GOT3 (cell line): ENCODE results near the gene LRRC4B.

Experiments
- DNase-seq: peaks from one replicate; lab custom pipeline; 2025; ENCODE audit warnings: mixed read lengths; lab: John Stamatoyannopoulos, UW

LRRC4B gene

GRCh38 chr19:50573741-50574461 is 5.7 kb upstream of the LRRC4B start:
- no peak for DNase-seq

- DNase-seq, result no peak
Measured at GRCh38 chr19:50570997-50571396, 2.8 kb upstream of the LRRC4B start.

- no peak for DNase-seq
Measured at GRCh38 chr19:50569938-50570540, 1.8 kb upstream of the LRRC4B start.

GRCh38 chr19:50568728-50569698 is 778 bp upstream of the LRRC4B start:
- no peak for DNase-seq

- DNase-seq, result no peak
Measured at GRCh38 chr19:50567052-50567841, 988 bp downstream of the LRRC4B start.

- no peak for DNase-seq
Measured at GRCh38 chr19:50565984-50566903, 2.0 kb downstream of the LRRC4B start.

GRCh38 chr19:50564229-50565105 is 3.8 kb downstream of the LRRC4B start:
- no peak for DNase-seq

GRCh38 chr19:50563597-50563996 is 4.6 kb downstream of the LRRC4B start:
- DNase-seq, result no peak

GRCh38 chr19:50562996-50563395 is 5.2 kb downstream of the LRRC4B start:
- no peak for DNase-seq

- DNase-seq, result no peak
Measured at GRCh38 chr19:50562329-50562728, 5.9 kb downstream of the LRRC4B start.

- no peak for DNase-seq
Measured at GRCh38 chr19:50559636-50560035, 8.6 kb downstream of the LRRC4B start.

GRCh38 chr19:50558449-50558848 is 9.8 kb downstream of the LRRC4B start:
- DNase-seq, result no peak

GRCh38 chr19:50558039-50558438 is 10.2 kb downstream of the LRRC4B start:
- DNase-seq, result no peak

- no peak for DNase-seq
Measured at GRCh38 chr19:50557009-50557613, 11.1 kb downstream of the LRRC4B start.

- DNase-seq, result no peak
Measured at GRCh38 chr19:50556282-50557008, 11.8 kb downstream of the LRRC4B start.

- no peak for DNase-seq
Measured at GRCh38 chr19:50555450-50556281, 12.6 kb downstream of the LRRC4B start.

GRCh38 chr19:50555033-50555432 is 13.2 kb downstream of the LRRC4B start:
- DNase-seq, result no peak

- no peak for DNase-seq
Measured at GRCh38 chr19:50554212-50554611, 14.0 kb downstream of the LRRC4B start.
